ENCODE results near the gene SELENOT.

- TF ChIP-seq CTCF (IDR thresholded peaks at IDR 0.05) = no peak
- TF ChIP-seq POLR2A (IDR thresholded peaks at IDR 0.05) = no peak
Measured at GRCh38 chr3:150603980-150604319, 829 bp downstream of the SELENOT start.

All from testis (tissue), 2 donors.